ENCODE results near the gene SMAD2.

DNA sequence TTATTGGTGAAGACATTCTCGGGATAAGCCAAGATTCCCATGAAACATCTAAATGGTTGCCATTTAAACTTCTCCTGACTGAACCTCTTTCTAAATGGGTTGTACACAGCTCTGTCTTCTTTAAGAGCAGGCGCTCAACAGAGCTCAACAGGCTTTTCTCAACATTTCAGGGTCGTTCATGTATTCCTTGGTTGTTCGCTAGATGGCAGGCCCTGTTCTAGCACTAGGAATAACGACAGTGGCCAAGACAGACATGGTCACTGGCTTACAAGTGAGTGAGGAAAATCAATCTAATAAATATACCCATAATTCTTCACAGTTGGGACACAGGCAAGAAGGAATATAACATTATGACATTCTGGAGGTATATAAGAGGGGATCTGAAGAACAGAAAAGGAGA, 154.5 kb downstream of the SMAD2 start:
- no peak for TF ChIP-seq POLR2A (IDR thresholded peaks at IDR 0.05)
- TF ChIP-seq, protein P1, sequence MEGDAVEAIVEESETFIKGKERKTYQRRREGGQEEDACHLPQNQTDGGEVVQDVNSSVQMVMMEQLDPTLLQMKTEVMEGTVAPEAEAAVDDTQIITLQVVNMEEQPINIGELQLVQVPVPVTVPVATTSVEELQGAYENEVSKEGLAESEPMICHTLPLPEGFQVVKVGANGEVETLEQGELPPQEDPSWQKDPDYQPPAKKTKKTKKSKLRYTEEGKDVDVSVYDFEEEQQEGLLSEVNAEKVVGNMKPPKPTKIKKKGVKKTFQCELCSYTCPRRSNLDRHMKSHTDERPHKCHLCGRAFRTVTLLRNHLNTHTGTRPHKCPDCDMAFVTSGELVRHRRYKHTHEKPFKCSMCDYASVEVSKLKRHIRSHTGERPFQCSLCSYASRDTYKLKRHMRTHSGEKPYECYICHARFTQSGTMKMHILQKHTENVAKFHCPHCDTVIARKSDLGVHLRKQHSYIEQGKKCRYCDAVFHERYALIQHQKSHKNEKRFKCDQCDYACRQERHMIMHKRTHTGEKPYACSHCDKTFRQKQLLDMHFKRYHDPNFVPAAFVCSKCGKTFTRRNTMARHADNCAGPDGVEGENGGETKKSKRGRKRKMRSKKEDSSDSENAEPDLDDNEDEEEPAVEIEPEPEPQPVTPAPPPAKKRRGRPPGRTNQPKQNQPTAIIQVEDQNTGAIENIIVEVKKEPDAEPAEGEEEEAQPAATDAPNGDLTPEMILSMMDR (IDR thresholded peaks at IDR 0.05), result peak in 6 of 12 donors; percentile 12 to 40 (median 30)

All from heart left ventricle (tissue), 13 donors.